Esophagus muscularis mucosa (tissue), 4 donors: ENCODE data around the gene CSNK1G1. TPM values are rescaled to one million over a fixed set of nuclear protein-coding genes. Genes with fewer than 3 reads are reported as not detected.

Experiments used
- DNase-seq: peaks from one replicate; pipeline ENCODE4 v3.0.0-alpha.2; 2017; ENCODE audit errors: extremely low spot score
- H3K27ac ChIP-seq, 4 donors: fragments of 200-600 bp; sonication (generic); replicated peaks in 1 of 4; 1 replicate in 3 of 4; 2 replicates in 1 of 4; pipeline ENCODE4 v1.5.1; 2016 to 2019; ENCODE audit warnings: mild to moderate bottlenecking in 1 of 4
- H3K27me3 ChIP-seq, 4 donors: fragments of 200-600 bp; sonication (generic); one replicate each; pipeline versions ENCODE4 v1.5.1 to v1.6.0; 2016 to 2019
- H3K36me3 ChIP-seq, 4 donors: fragments of 200-600 bp; sonication (generic); one replicate each; pipeline ENCODE4 v1.5.1; 2016 to 2019
- H3K4me1 ChIP-seq, 4 donors: fragments of 200-600 bp; sonication (generic); one replicate each; pipeline ENCODE4 v1.5.1; 2016 to 2019
- H3K4me3 ChIP-seq, 4 donors: fragments of 200-600 bp; sonication (generic); 1 replicate in 2 of 4; 2 replicates in 2 of 4; pipeline ENCODE4 v1.5.1; 2016 to 2019; ENCODE audit warnings: mild to moderate bottlenecking in 4 of 4, moderate library complexity in 1 of 4
- H3K9me3 ChIP-seq, 4 donors: fragments of 200-600 bp; sonication (generic); 1 replicate in 3 of 4; 2 replicates in 1 of 4; pipeline ENCODE4 v1.5.1; 2016 to 2019
- EP300 ChIP-seq: sonication (generic); formaldehyde crosslinking; IDR thresholded peaks from one replicate; pipeline ENCODE4 v1.6.1; 2017; ENCODE audit warnings: antibody characterized with exemption
- POLR2A ChIP-seq: fragments of 450-650 bp; IDR thresholded peaks from one replicate; pipeline ENCODE4 v1.6.1; 2017; ENCODE audit warnings: antibody characterized with exemption, moderate library complexity, mild to moderate bottlenecking, low read depth
- POLR2AphosphoS5 ChIP-seq, 2 donors: sonication (generic); formaldehyde crosslinking; IDR thresholded peaks; one replicate each; pipeline ENCODE4 v1.6.1; 2017; ENCODE audit warnings: antibody characterized with exemption in 2 of 2
- WGBS: methylation state at CpG from one replicate; pipeline ENCODE4 v1.1.5; 2018; 5-methylcytosine and 5-hydroxymethylcytosine counted together
- intact Hi-C: fragments of 100-400 bp; cut with DNase I; formaldehyde crosslinking; loops from one replicate; pipeline ENCODE4 v1.15.1; 2023
- total RNA-seq, 4 donors: library from RNA; depleted of rRNA; stranded (reverse); fragments of >200 nt; gene quantifications; one replicate each; pipeline versions ENCODE4 v1.1.0 to v1.2.1, GENCODE V29; 2016
- TF ChIP-seq, protein P1 (sequence below), 3 experiments: fragments of 200-600 bp in 2 of 3; fragments of 450-650 bp in 1 of 3; sonication (generic) in 2 of 3; IDR thresholded peaks; one replicate each; pipeline ENCODE4 v1.5.1; 2017 to 2019; ENCODE audit warnings: antibody characterized with exemption in 3 of 3, mild to moderate bottlenecking in 2 of 3, moderate library complexity in 1 of 3

Gene CSNK1G1
- total RNA-seq, 4 donors from 2014 or later = 9.1 to 11.2 (median 10.1) TPM

DNA sequence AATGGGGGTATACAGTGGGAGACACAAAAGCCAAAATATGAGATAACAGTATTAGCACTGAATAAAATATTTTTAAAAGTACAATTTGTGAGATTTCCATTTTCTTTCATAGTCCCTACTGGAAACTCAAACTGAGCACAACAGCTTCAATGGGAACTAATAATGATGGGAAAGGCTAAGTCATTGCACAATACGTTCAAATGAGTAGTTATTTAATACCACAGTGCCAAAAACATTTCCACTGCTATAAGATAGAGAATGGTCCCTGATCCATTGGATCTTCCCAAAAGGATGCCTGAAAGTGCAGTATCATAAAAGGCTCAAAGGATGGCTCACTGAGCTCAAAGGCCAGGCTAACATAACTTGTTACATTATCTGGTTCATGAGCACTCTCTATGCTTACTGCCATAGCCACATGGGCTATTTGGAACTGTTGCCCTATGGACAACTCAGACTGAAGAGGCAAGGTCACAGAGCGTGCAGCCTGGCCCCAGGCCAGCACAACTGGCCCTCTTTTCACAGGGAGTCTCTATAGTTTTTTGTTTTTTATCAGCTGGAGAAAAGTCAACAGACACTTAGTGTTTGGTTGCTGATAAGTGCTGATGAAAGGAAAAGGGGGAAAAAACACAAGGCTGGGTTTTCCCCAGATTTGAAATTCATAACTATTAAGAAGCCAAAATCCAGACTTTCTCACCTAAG lies 139.1 kb downstream of the CSNK1G1 start:
- Histone ChIP-seq H3K27me3 (no peaks in the 10 kb centered on the region), H3K9me3 (no peaks in the 10 kb centered on the region), H3K27ac (no peak overlapping the region), H3K4me1 (peaks cover 0 to 10% (median 0%) of the 10 kb centered on the region in 4 donors), H3K4me3 (no peak overlapping the region), H3K36me3 (peaks cover 0 to 29% (median 17%) of the 10 kb centered on the region in 4 donors)
- WGBS = 89% methylated on average over 2 of the region's 2 CpGs
- DNase-seq = no peak
- intact Hi-C loops = loop anchor here (10.0 kb wide), 1 partner anchor 168 kb away; the partner anchor contains the start of genes PCLAF and TRIP4
- no peak for TF ChIP-seq POLR2A
- no peak for TF ChIP-seq EP300
- TF ChIP-seq POLR2AphosphoS5 (IDR thresholded peaks at IDR 0.05) = no peak
- TF ChIP-seq, protein P1, sequence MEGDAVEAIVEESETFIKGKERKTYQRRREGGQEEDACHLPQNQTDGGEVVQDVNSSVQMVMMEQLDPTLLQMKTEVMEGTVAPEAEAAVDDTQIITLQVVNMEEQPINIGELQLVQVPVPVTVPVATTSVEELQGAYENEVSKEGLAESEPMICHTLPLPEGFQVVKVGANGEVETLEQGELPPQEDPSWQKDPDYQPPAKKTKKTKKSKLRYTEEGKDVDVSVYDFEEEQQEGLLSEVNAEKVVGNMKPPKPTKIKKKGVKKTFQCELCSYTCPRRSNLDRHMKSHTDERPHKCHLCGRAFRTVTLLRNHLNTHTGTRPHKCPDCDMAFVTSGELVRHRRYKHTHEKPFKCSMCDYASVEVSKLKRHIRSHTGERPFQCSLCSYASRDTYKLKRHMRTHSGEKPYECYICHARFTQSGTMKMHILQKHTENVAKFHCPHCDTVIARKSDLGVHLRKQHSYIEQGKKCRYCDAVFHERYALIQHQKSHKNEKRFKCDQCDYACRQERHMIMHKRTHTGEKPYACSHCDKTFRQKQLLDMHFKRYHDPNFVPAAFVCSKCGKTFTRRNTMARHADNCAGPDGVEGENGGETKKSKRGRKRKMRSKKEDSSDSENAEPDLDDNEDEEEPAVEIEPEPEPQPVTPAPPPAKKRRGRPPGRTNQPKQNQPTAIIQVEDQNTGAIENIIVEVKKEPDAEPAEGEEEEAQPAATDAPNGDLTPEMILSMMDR (IDR thresholded peaks at IDR 0.05) = no peak

DNA sequence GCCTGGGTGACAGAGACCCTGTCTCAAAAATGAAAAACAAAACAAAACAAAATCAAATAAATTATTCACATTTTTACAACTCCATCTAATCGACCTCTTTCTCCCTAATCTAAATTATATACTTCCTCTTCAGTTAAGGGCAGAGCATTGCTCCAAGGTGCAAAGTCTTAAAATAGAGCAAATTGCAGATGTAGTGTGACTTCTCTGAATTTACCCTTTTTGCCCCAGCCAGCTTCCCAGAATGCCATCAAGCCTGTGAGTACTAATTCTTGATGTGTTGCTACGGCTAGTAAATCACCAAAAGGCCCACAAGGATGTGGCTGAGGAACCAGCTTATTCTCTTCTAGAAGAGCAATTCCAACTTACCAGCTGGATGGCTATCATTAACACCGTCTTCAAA lies 139.8 kb downstream of the CSNK1G1 start:
- Histone ChIP-seq H3K27me3 (no peaks in the 10 kb centered on the region), H3K4me1 (peaks cover 0 to 10% (median 0%) of the 10 kb centered on the region in 4 donors), H3K9me3 (no peaks in the 10 kb centered on the region), H3K27ac (no peak overlapping the region), H3K36me3 (peaks cover 0 to 29% (median 17%) of the 10 kb centered on the region in 4 donors), H3K4me3 (no peak overlapping the region)
- TF ChIP-seq POLR2A (no peak), EP300 (no peak)
- TF ChIP-seq, protein P1 (IDR thresholded peaks at IDR 0.05) = no peak
- DNase-seq = no peak
- WGBS = 92% methylated on average over 3 of the region's 3 CpGs
- intact Hi-C loops = loop anchor here (10.0 kb wide), 1 partner anchor 169 kb away; the partner anchor contains the start of genes PCLAF and TRIP4

DNA sequence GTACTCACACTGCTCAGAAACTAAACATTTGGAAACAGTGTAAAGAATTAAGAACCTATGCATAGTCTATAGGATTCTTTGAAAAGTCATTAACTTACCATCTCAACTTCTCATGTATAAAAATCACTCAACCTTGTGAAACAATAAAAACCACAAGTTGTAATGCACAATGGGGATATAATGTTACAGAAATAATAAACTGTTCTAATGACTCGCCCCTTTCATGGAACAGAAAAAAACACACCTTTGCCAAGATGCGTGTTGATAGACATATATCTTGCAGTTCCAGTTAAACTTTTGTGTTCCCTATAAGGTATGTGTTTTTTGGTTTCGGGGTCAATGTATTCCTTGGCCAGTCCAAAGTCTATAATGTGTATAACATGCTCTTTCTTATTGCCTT lies 142.3 kb downstream of the CSNK1G1 start:
- DNase-seq = no peak
- intact Hi-C loops = loop anchor here (10.0 kb wide), 1 partner anchor 171 kb away; the partner anchor contains the start of genes PCLAF and TRIP4
- H3K27ac ChIP-seq = no peak overlapping the region
- no peaks in the 10 kb centered on the region for H3K9me3 ChIP-seq
- peaks cover 0 to 10% (median 0%) of the 10 kb centered on the region in 4 donors for H3K4me1 ChIP-seq
- WGBS = 91% methylated on average over 3 of the region's 3 CpGs
- peaks cover 0 to 34% (median 17%) of the 10 kb centered on the region in 4 donors for H3K36me3 ChIP-seq
- TF ChIP-seq, protein P1 (IDR thresholded peaks at IDR 0.05) = no peak
- no peak for TF ChIP-seq POLR2AphosphoS5 (IDR thresholded peaks at IDR 0.05)
- no peak for TF ChIP-seq POLR2A
- no peaks in the 10 kb centered on the region for H3K27me3 ChIP-seq
- H3K4me3 ChIP-seq = no peak overlapping the region

DNA sequence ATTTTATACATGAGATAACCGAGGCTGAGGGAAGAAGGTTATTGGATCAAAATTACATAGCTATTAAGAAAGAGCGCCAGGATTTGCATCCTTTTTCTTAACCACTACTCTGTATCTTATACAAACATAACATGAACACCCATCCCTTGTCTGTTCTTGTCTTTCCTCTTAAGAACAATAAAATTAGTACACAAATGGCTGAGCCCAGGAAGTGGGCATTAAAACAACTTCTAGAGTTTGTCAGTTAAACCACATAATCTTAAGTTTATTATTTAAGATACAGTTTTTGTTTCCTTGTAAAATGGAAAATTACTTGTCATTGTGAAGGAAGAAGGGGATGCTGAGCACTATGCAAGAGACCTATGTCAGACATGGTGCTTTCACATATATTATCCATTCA lies 144.3 kb downstream of the CSNK1G1 start:
- no peak overlapping the region for H3K4me3 ChIP-seq
- TF ChIP-seq, protein P1 (IDR thresholded peaks at IDR 0.05) = no peak
- TF ChIP-seq POLR2A = no peak
- TF ChIP-seq EP300 = no peak
- TF ChIP-seq POLR2AphosphoS5 (IDR thresholded peaks at IDR 0.05) = no peak
- H3K36me3 ChIP-seq = peaks cover 0 to 41% (median 19%) of the 10 kb centered on the region in 4 donors
- intact Hi-C loops = loop anchor here (10.0 kb wide), 1 partner anchor 173 kb away; the partner anchor contains the start of genes PCLAF and TRIP4
- 95% methylated on average over 2 of the region's 2 CpGs for WGBS
- H3K27ac ChIP-seq = no peak overlapping the region
- H3K27me3 ChIP-seq = no peaks in the 10 kb centered on the region
- no peak for DNase-seq
- no peaks in the 10 kb centered on the region for H3K9me3 ChIP-seq
- H3K4me1 ChIP-seq = peaks cover 0 to 4% (median 0%) of the 10 kb centered on the region in 4 donors
